Liver (tissue), 3 donors: Measurements from ENCODE around the gene SDF2.

Experiments used
- CTCF ChIP-seq: fragments of 150-350 bp; IDR thresholded peaks from 2 replicates; pipeline ENCODE4 v1.5.1; 2017; ENCODE audit warnings: improper control_type of control experiment, low read depth, low read length; ENCODE audit not compliant: missing input control
- NR2F2 ChIP-seq: IDR thresholded peaks from 2 replicates; pipeline ENCODE4 v1.6.1; 2016; ENCODE audit warnings: antibody characterized with exemption
- RAD21 ChIP-seq, 2 donors: IDR thresholded peaks; 2 replicates each; pipeline ENCODE4 v1.6.1; 2016; ENCODE audit warnings: antibody characterized with exemption in 2 of 2, mild to moderate bottlenecking in 2 of 2
- REST ChIP-seq: IDR thresholded peaks from 2 replicates; pipeline ENCODE4 v1.6.1; 2016; ENCODE audit warnings: antibody characterized with exemption, mild to moderate bottlenecking
- YY1 ChIP-seq: IDR thresholded peaks from 2 replicates; pipeline ENCODE4 v1.6.1; 2016; ENCODE audit warnings: antibody characterized with exemption, mild to moderate bottlenecking
- donor health status: healthy.
- donor health status: healthy.

GRCh38 chr17:28689011-28689410, 27.3 kb upstream of the SDF2 start:
- TF ChIP-seq RAD21 (IDR thresholded peaks at IDR 0.05) (no peak), CTCF (no peak), YY1 (no peak), NR2F2 (no peak), REST (no peak)
